GM21723 (cell line): ENCODE measurements around the gene LURAP1L.
"Not testable (repeated sequence)": the region's sequence is repeated elsewhere in the genome, so short reads cannot be mapped to it uniquely, and the experiment has no call there.

Experiments used
- ATAC-seq: cut with Tn5 transposase; IDR thresholded peaks from one replicate; pipeline ENCODE4 v1.9.1; 2021; ENCODE audit warnings: mild to moderate bottlenecking, moderate library complexity; ENCODE audit not compliant: unreplicated experiment

LURAP1L gene

GRCh38 chr9:12851341-12852090, 76.7 kb downstream of the LURAP1L start:
- ATAC-seq = no peak

DNA sequence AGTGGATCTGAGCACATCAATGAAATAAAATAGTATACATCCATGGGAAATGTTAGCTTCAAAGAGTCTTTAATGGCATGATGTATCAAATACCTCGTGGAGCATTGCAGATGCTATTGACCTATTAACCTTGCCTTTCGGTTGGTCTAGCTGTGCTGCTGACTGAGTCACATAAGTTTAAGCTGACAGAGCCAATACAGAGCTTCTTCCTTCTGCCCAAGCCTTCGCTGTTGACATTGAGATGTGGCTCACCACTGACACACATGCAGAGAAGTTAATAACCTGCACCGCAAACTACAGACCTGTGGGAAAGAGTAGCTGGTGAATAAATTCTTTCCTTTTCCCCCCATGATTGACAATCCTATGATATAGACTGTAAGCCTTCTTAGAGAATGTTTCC, 78.2 kb downstream of the LURAP1L start:
- no peak for ATAC-seq

GRCh38 chr9:12854221-12854620, 79.4 kb downstream of the LURAP1L start:
- no peak for ATAC-seq

GRCh38 chr9:12855066-12855465, 80.2 kb downstream of the LURAP1L start:
- no peak for ATAC-seq

DNA sequence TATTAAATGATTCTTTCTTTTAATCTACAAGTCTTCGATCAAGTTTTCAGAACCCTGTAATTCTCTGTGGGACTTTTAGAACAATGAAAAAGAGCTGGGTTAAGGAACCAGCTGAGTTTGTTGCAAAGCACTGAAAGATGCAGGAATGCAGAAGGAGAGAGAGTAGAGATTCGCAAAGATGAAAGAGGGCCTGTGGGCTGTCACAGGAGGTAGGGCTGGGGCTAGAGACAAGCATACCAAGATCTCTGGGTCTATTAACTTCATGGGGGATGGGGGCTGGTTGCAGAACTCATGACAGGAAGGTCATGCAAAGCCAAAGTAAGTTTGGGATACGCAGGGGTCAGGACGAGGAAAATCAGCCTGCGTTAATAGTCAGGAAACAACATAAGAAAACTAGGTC, 81.8 kb downstream of the LURAP1L start:
- no peak for ATAC-seq

GRCh38 chr9:12859704-12860251, 85.0 kb downstream of the LURAP1L start:
- no peak for ATAC-seq

DNA sequence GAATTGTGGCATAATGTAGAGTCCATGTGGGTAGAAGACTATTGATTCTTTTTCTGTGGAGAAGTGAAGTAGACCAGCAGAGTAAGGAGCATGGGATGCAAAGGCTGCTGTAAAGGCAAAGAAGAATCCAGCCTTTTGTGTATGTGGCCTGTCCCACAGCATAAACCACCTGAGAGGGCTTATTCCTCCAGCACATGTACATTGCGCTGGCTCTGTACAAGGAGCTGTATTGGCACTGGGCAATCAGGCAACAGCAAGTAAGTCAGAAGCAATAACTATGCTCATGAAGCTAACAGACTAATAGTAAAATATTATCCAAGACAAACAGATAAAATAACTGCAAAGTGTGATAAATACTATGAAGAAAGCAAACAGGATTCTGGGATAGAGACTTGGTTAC, 86.2 kb downstream of the LURAP1L start:
- no peak for ATAC-seq

DNA sequence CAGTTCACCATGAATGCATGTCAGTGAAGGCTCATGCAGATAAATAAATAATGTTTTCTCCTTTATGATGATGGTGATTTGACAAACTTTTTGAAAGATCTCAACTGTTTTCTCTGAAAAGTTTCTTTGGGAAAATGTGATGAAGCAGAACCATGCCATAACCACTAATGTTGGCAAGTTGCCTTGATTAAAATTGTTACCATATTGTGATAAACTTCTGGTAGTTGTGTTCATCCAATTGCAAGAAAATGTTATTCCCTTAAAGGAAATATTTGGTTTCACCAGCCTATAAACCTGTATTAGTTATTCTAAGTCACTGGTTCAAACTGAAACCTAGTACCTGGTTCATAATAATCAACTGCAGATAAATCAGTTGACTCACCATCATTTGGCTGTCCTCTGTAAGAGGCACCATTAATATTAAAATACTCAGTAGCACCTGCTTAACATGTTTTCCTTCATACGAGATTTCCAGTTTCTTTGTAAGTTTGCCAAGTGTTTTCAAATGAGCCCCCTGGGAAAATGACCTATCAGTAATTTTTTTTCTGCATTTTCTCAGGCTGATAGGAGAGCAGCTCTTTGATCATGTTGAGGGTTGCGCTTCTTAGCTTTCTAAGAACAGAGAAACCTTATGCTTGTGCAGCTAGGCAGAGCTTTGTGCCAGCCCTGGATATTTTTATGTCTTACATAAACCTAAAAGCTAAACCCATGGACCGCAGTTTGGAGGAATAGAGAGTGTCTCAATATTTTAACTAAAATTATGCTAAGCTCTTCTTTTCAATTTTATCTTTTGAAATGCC, 88.0 kb downstream of the LURAP1L start:
- no peak for ATAC-seq

DNA sequence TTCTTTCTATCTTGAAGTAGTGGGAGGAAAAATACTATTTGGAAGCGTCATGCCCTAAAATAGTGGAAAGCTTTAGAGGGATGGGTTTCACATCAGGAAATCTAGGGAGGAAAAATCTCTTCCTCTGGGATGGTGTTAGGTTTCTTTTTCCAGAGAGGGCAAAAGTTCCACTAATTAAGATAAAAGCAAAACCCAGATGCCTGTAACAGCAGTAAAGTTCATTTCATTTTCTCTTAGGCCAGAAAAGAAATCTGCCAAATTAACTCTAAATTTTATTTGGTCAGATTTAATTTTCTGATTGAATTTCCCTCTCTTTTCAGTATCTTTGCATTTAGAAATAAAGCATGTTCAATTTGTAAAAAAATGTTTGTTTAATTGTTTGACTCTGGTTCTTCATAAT, 88.8 kb downstream of the LURAP1L start:
- no peak for ATAC-seq

DNA sequence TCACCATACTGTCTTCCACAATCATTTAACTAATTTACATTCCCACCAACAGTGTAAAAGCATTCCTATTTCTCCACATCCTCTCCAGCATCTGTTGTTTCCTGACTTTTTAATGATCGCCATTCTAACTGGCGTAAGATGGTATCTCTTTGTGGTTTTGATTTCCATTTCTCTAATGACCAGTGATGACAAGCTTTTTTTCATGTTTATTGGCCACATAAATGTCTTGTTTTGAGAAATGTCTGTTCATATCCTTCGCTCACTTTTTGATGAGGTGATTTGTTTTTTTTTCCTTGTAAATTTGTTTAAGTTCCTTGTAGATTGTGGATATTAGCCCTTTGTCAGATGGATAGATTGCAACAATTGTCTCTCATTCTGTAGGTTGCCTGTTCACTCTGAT, 90.6 kb downstream of the LURAP1L start:
- ATAC-seq = not testable (repeated sequence)
